Ectodermal cell (in vitro differentiated cells): ENCODE data around the gene WNK1.

Source experiments
- H3K27ac ChIP-seq: 2 replicates; pipeline ENCODE4 v1.7.0; 2013; ENCODE audit warnings: mild to moderate bottlenecking, low read depth, low read length; ENCODE audit not compliant: insufficient read depth, poor library complexity, severe bottlenecking
- H3K27me3 ChIP-seq: 2 replicates; pipeline ENCODE4 v1.7.0; 2013; ENCODE audit warnings: mild to moderate bottlenecking, low read length; ENCODE audit not compliant: insufficient read depth, control insufficient read depth, poor library complexity, severe bottlenecking
- H3K36me3 ChIP-seq: one replicate; pipeline ENCODE4 v1.7.0; 2013; ENCODE audit warnings: low read length; ENCODE audit not compliant: control insufficient read depth, insufficient read depth
- H3K4me1 ChIP-seq: one replicate; pipeline ENCODE4 v1.7.0; 2013; ENCODE audit warnings: low read length; ENCODE audit not compliant: control insufficient read depth, insufficient read depth
- H3K4me3 ChIP-seq: 2 replicates; pipeline ENCODE4 v1.7.0; 2013; ENCODE audit warnings: low read depth, low read length, control low read depth; ENCODE audit not compliant: insufficient read depth
- H3K9me3 ChIP-seq: 2 replicates; pipeline ENCODE4 v1.7.0; 2013; ENCODE audit warnings: mild to moderate bottlenecking, low read length, moderate library complexity; ENCODE audit not compliant: control insufficient read depth
- WGBS, 2 experiments: methylation state at CpG; one replicate each; pipeline ENCODE4 v1.1.7; 2013; ENCODE audit warnings: missing lambda C conversion rate in 2 of 2; 5-methylcytosine and 5-hydroxymethylcytosine counted together

The WNK1 gene

GRCh38 chr12:724194-724855 lies 28.1 kb upstream of the WNK1 start:
- H3K36me3 ChIP-seq: no peaks in the 10 kb centered on the region
- peaks cover 3% of the 10 kb centered on the region for H3K4me1 ChIP-seq
- H3K9me3 ChIP-seq: no peaks in the 10 kb centered on the region
- no peak overlapping the region for H3K27ac ChIP-seq
- WGBS, 2 experiments: 63 to 68% methylated on average over 5 to 6 of the region's 6 CpGs
- no peaks in the 10 kb centered on the region for H3K27me3 ChIP-seq
- no peak overlapping the region for H3K4me3 ChIP-seq

- Histone ChIP-seq H3K36me3 (no peaks in the 10 kb centered on the region), H3K27ac (no peak overlapping the region), H3K27me3 (no peaks in the 10 kb centered on the region), H3K4me1 (peaks cover 3% of the 10 kb centered on the region), H3K4me3 (no peak overlapping the region), H3K9me3 (no peaks in the 10 kb centered on the region)
- 95 to 97% methylated on average over 2 of the region's 2 CpGs for WGBS, 2 experiments
Measured at GRCh38 chr12:725076-725475, 27.3 kb upstream of the WNK1 start.

- Histone ChIP-seq H3K4me3 (no peak overlapping the region), H3K27ac (no peak overlapping the region), H3K9me3 (no peaks in the 10 kb centered on the region), H3K4me1 (peaks cover 3% of the 10 kb centered on the region), H3K36me3 (no peaks in the 10 kb centered on the region), H3K27me3 (no peaks in the 10 kb centered on the region)
- WGBS, 2 experiments: 91 to 94% methylated on average over 5 of the region's 5 CpGs
Measured at GRCh38 chr12:726281-727140, 25.9 kb upstream of the WNK1 start.

GRCh38 chr12:727321-727720 lies 25.1 kb upstream of the WNK1 start:
- Histone ChIP-seq H3K9me3 (no peaks in the 10 kb centered on the region), H3K4me3 (no peak overlapping the region), H3K27me3 (no peaks in the 10 kb centered on the region), H3K36me3 (no peaks in the 10 kb centered on the region), H3K4me1 (peaks cover 3% of the 10 kb centered on the region), H3K27ac (no peak overlapping the region)
- WGBS, 2 experiments: 93 to 94% methylated on average over 6 of the region's 6 CpGs

GRCh38 chr12:728781-729180 lies 23.6 kb upstream of the WNK1 start:
- H3K27me3 ChIP-seq: no peaks in the 10 kb centered on the region
- no peaks in the 10 kb centered on the region for H3K36me3 ChIP-seq
- H3K4me3 ChIP-seq: no peak overlapping the region
- WGBS, 2 experiments: 93 to 98% methylated on average over 2 of the region's 2 CpGs
- H3K9me3 ChIP-seq: no peaks in the 10 kb centered on the region
- no peak overlapping the region for H3K27ac ChIP-seq
- H3K4me1 ChIP-seq: peaks cover 3% of the 10 kb centered on the region

GRCh38 chr12:729221-729620 lies 23.2 kb upstream of the WNK1 start:
- H3K4me1 ChIP-seq: peaks cover 2% of the 10 kb centered on the region
- H3K27ac ChIP-seq: no peak overlapping the region
- H3K4me3 ChIP-seq: no peak overlapping the region
- H3K27me3 ChIP-seq: no peaks in the 10 kb centered on the region
- no peaks in the 10 kb centered on the region for H3K36me3 ChIP-seq
- no peaks in the 10 kb centered on the region for H3K9me3 ChIP-seq

- Histone ChIP-seq H3K27me3 (no peaks in the 10 kb centered on the region), H3K4me1 (no peaks in the 10 kb centered on the region), H3K9me3 (no peaks in the 10 kb centered on the region), H3K4me3 (no peak overlapping the region), H3K27ac (no peak overlapping the region), H3K36me3 (no peaks in the 10 kb centered on the region)
- 94% methylated on average over 9 of the region's 9 CpGs for WGBS, 2 experiments
Measured at GRCh38 chr12:730550-730949, 21.8 kb upstream of the WNK1 start.

GRCh38 chr12:737122-737739 lies 15.1 kb upstream of the WNK1 start:
- H3K9me3 ChIP-seq: no peaks in the 10 kb centered on the region
- no peak overlapping the region for H3K27ac ChIP-seq
- H3K4me1 ChIP-seq: no peaks in the 10 kb centered on the region
- H3K4me3 ChIP-seq: no peak overlapping the region
- WGBS, 2 experiments: 95% methylated on average over 10 of the region's 10 CpGs
- H3K27me3 ChIP-seq: no peaks in the 10 kb centered on the region
- no peaks in the 10 kb centered on the region for H3K36me3 ChIP-seq

- WGBS, 2 experiments: 85 to 88% methylated on average over 2 of the region's 2 CpGs
- no peaks in the 10 kb centered on the region for H3K4me1 ChIP-seq
- no peaks in the 10 kb centered on the region for H3K36me3 ChIP-seq
- H3K9me3 ChIP-seq: no peaks in the 10 kb centered on the region
- H3K4me3 ChIP-seq: no peak overlapping the region
- no peak overlapping the region for H3K27ac ChIP-seq
- no peaks in the 10 kb centered on the region for H3K27me3 ChIP-seq
Measured at GRCh38 chr12:738712-739111, 13.7 kb upstream of the WNK1 start.

- WGBS, 2 experiments: 96% methylated on average over 8 of the region's 9 CpGs
- no peak overlapping the region for H3K27ac ChIP-seq
- no peaks in the 10 kb centered on the region for H3K36me3 ChIP-seq
Measured at GRCh38 chr12:739349-739748, 13.0 kb upstream of the WNK1 start.

More at GRCh38 chr12:739349-739748, 13.0 kb upstream of the WNK1 start:
- Histone ChIP-seq H3K4me1 (no peaks in the 10 kb centered on the region), H3K4me3 (no peak overlapping the region), H3K27me3 (no peaks in the 10 kb centered on the region), H3K9me3 (no peaks in the 10 kb centered on the region)
